ENCODE results near the gene CSF2.

- no peak for TF ChIP-seq CTCF (IDR thresholded peaks at IDR 0.05)
- TF ChIP-seq POLR2A (IDR thresholded peaks at IDR 0.05): no peak
- TF ChIP-seq POLR2AphosphoS5 (IDR thresholded peaks at IDR 0.05): no peak
These were observed 16.7 kb upstream of the CSF2 start for GRCh38 chr5:132056610-132057497.

Measured in transverse colon (tissue), 4 donors.